Activated naive CD8-positive, alpha-beta T cell (primary cell): ENCODE results near the gene ANP32E.

Experiments
- H3K27ac Mint-ChIP-seq: one replicate; pipeline ENCODE4 v1.8.0; 2021; ENCODE audit warnings: mixed read lengths
- H3K27me3 Mint-ChIP-seq: one replicate; pipeline ENCODE4 v1.8.0; 2021; ENCODE audit warnings: mixed read lengths
- H3K36me3 Mint-ChIP-seq: one replicate; pipeline ENCODE4 v1.8.0; 2021; ENCODE audit warnings: mixed read lengths
- H3K4me1 Mint-ChIP-seq: one replicate; pipeline ENCODE4 v1.8.0; 2021; ENCODE audit warnings: low read depth, mixed read lengths
- H3K4me3 Mint-ChIP-seq: one replicate; pipeline ENCODE4 v1.8.0; 2021; ENCODE audit warnings: mild to moderate bottlenecking, mixed read lengths
- H3K9me3 Mint-ChIP-seq: one replicate; pipeline ENCODE4 v1.8.0; 2021; ENCODE audit warnings: low read depth, mixed read lengths

Gene ANP32E

DNA sequence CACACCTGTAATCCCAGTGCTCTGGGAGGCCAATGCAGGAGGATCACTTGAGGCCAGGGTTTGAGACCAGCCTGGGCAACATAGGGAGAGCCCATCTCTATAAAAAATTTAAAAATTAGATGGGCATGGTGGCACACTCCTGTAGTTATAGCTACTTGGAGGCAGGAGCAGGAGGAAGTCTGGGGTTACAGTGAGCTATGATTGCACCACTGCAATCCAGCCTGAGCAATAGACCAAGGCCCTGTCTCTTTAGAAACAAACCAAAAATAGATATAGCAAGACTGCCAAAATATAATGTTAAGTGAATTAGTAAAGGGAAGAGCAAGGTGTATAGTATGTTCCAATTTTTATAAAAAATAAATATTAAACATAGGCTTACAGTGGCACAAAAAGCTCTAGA, 57.4 kb downstream of the ANP32E start:
- H3K27ac Mint-ChIP-seq, result no peak overlapping the region
- no peaks in the 10 kb centered on the region for H3K27me3 Mint-ChIP-seq
- H3K36me3 Mint-ChIP-seq, result no peaks in the 10 kb centered on the region
- H3K4me3 Mint-ChIP-seq, result no peak overlapping the region
- H3K9me3 Mint-ChIP-seq, result no peaks in the 10 kb centered on the region
- no peaks in the 10 kb centered on the region for H3K4me1 Mint-ChIP-seq

DNA sequence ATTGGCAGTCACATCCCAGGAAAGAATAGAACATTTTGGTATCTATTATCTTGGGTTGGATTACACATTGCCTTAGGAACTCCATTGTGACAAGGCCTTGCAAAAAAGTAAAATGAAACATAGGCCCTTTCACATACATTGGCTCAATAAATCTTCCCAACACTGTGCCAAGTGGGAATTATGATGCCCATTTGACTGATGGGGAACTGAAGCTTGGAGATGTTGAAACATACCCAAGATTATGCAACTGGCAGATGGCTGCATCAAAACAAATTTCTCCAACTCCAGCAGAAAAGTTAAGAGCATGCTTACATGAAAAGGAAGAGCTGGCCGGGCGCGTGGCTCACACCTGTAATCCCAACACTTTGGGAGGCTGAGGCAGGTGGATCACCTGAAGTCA, 59.3 kb downstream of the ANP32E start:
- Mint-ChIP-seq H3K27ac (no peak overlapping the region), H3K4me3 (no peak overlapping the region), H3K27me3 (peaks cover 2% of the 10 kb centered on the region), H3K4me1 (no peaks in the 10 kb centered on the region), H3K9me3 (no peaks in the 10 kb centered on the region), H3K36me3 (no peaks in the 10 kb centered on the region)

DNA sequence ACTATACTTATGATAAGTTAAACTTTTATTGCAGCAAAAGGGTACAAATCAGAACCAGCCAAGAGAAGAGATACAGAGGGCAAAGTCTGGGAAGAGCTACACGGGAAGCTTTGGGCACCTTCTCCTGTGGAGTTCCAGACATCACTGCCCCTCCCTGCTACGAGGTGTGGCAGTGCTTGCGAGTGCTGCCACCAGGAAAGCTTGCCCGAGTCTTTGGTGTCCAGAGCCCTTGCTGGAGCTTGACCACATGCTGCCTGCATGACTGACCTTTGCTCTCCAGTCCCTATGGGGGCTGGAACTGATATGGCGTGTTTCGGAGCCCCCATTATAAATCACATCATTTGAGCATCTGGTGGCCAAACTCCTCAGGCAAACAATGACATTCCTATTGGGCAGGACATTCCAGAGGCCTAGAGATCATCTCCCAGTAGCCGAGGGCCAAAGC, 62.7 kb downstream of the ANP32E start:
- H3K9me3 Mint-ChIP-seq, result no peaks in the 10 kb centered on the region
- H3K4me1 Mint-ChIP-seq, result no peaks in the 10 kb centered on the region
- H3K36me3 Mint-ChIP-seq, result no peaks in the 10 kb centered on the region
- no peak overlapping the region for H3K27ac Mint-ChIP-seq
- H3K4me3 Mint-ChIP-seq, result no peak overlapping the region
- H3K27me3 Mint-ChIP-seq, result peaks cover 2% of the 10 kb centered on the region

DNA sequence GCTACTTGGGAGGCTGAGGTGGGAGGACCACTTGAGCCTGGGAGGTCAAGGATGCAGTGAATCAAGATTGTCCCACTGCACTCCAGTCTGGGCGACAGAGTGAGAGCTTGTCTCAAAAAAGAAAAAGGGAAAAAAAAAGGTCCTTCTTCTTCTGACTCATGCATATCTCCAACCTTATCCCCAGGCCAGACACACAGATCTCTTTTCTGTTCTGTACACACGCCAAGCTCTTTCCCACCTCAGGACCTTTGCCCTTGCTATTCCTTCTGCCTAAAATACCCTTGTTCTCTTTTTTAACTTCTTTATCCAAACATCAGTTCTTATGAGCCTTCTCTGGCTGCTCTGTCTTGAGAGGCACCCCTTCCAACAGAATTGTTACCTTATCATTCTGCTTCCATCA, 64.1 kb downstream of the ANP32E start:
- no peaks in the 10 kb centered on the region for H3K4me1 Mint-ChIP-seq
- H3K9me3 Mint-ChIP-seq, result no peaks in the 10 kb centered on the region
- H3K4me3 Mint-ChIP-seq, result no peak overlapping the region
- H3K36me3 Mint-ChIP-seq, result no peaks in the 10 kb centered on the region
- H3K27me3 Mint-ChIP-seq, result peaks cover 2% of the 10 kb centered on the region
- no peak overlapping the region for H3K27ac Mint-ChIP-seq

DNA sequence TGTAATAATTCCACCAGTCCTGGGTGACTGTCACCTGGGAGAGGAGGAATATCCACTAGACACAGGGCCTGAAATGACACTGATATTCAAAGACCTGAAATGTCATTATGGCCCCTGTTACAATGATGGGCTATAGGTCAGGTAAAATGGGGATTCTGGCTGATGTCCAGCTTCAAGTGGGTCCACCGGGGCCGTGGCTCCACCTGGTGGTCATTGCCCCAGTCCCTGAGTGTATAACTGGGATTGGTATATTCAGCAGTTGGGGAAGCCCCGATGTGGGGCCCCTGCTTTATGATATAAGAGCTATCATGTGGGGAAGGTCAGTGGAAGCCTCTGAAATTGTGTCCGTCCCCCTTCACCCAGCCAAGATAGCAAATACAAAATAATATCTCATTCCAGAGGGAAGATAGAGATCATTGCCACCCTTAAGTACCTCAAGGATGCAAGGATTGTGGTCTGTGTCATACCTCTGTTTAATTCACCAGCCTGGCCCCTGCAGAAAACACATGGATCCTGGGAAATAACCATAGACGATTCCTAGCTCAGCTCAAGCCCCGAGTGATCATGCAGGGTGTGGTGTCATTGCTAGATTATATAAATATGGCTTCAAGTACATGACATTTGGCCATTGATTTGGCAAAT, 66.8 kb downstream of the ANP32E start:
- Mint-ChIP-seq H3K4me3 (no peak overlapping the region), H3K36me3 (no peaks in the 10 kb centered on the region), H3K9me3 (no peaks in the 10 kb centered on the region), H3K27me3 (peaks cover 2% of the 10 kb centered on the region), H3K4me1 (no peaks in the 10 kb centered on the region), H3K27ac (no peak overlapping the region)
